Loucy (cell line): ENCODE data around the gene TENT4A.

Source experiments
- CTCF ChIP-seq: fragments of 200-600 bp; sonication (generic); conservative IDR thresholded peaks from 2 replicates; pipeline ENCODE4 v1.5.1; 2014; ENCODE audit warnings: mild to moderate bottlenecking, antibody characterized with exemption, low read length
- EZH2phosphoT487 ChIP-seq: fragments of 200-600 bp; IDR thresholded peaks from 2 replicates; pipeline ENCODE4 v1.6.1; 2018; ENCODE audit warnings: antibody characterized with exemption, mild to moderate bottlenecking, moderate library complexity, borderline replicate concordance

- TF ChIP-seq CTCF = no peak
- TF ChIP-seq EZH2phosphoT487 = no peak
Observed at GRCh38 chr5:6770826-6771607, 57.8 kb downstream of the TENT4A start.
